Stimulated activated CD4-positive, alpha-beta T cell treated with anti-CD3 and anti-CD28 coated beads, Interleukin-1b, Interleukin-23, amount 100 ng/mL, for 24 hours (primary cell): Measurements from ENCODE around the gene ARHGAP9.
"Not testable (repeated sequence)": the region's sequence is repeated elsewhere in the genome, so short reads cannot be mapped to it uniquely, and the experiment has no call there.

Experiments used
- DNase-seq, 4 experiments: peaks; one replicate each; pipeline ENCODE4 v3.0.0-alpha.2; 2020; ENCODE audit warnings: low read depth in 4 of 4, low spot score in 1 of 4

ARHGAP9 gene

GRCh38 chr12:57439762-57440266 is 39.9 kb downstream of the ARHGAP9 start:
- no peak for DNase-seq

DNA sequence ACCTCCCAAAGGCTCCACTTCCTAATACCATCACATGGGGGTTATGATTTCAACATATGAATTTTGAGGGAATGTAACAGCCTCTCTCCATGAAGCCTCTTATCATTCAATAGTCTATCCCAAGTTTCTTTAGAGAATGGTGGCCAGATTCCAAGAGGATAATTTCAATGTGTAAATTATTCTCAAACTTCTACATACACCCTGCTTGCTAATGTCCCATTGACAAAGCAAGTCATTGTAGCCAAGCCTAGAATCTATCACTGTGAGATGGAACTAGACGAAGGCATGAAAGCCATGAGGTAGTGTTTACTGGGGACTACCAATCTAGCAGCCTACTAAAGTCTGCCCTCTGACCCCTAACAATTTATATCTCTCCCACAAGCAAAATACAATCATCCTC is 41.3 kb downstream of the ARHGAP9 start:
- DNase-seq = no peak

- no peak for DNase-seq
Observed at GRCh38 chr12:57435293-57435692, 44.4 kb downstream of the ARHGAP9 start.

DNA sequence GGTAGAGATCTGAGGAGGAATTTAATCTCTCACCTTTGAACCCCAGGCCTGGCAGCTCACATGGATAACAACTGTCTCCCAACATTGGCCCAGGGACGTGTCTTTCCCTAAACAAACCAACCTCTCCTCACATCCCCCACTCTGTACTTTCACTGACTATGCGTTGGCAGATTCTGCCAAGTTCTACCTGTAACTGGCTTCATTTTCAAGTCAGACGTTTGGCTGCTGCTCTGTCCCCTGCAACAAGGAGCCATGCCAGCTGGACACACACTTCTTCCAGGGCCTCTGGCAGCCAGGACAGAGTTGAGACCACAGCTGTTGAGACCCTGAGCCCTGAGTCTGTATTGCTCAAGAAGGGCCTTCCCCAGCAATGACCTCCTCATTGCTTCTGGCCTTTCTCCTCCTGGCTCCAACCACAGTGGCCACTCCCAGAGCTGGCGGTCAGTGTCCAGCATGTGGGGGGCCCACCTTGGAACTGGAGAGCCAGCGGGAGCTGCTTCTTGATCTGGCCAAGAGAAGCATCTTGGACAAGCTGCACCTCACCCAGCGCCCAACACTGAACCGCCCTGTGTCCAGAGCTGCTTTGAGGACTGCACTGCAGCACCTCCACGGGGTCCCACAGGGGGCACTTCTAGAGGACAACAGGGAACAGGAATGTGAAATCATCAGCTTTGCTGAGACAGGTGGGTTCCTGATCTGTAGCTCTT is 45.0 kb downstream of the ARHGAP9 start, which contains the start of gene INHBC:
Gene INHBC (plus strand): TSS at position 268 of the 707 bp plus-strand sequence. CDS start 103 bp downstream, at position 371.
- DNase-seq = no peak

- DNase-seq = no peak
Observed at GRCh38 chr12:57433370-57433769, 46.3 kb downstream of the ARHGAP9 start.

- DNase-seq = no peak
Observed at GRCh38 chr12:57431654-57432188, 47.9 kb downstream of the ARHGAP9 start.

GRCh38 chr12:57430931-57431566 is 48.6 kb downstream of the ARHGAP9 start, which contains the start of gene R3HDM2:
Gene R3HDM2, minus strand, starts transcription at chr12:57431043. Its CDS starts 120,615 bp downstream, at chr12:57310428.
- DNase-seq = peak; percentile 86 to 96 (median 91)

DNA sequence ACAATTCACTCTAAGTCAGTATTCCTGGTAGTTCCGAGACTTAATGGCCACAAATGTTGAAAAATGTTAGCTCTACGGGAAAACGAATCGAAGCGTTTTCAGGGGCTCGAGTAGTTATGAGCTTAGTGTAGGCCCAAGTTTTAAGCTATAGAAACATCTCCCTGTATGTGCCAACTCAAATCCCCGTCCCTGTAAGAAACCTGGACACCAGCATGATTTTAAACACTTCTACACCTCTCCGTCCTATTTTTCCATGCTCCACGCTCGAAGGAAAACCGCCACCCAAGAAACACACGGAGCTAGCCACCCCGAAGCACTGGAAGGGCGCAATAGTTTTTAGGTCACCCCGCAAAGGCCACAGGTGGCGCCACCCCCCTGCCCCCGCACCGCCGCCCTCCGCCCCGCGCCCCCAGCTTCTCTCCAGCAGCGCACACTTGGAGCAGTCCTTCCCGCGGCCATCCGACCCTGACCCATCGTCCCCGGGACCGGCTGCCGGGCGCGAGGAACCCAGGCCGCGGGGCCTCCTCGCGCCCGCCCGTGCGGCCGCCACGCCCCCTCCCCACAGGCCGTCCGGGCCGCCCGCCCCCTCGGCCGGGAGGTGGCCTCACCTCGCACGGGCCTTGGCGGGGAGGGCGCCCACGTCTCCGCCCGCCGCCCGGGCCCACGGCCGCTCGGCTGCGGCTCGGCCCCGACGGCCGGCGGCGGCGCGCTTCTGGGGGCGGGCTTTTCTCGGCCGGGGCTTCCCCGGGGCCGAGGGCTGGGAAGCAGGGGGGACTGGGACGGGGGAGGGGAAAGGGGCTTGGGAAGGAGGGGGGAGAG is 49.3 kb downstream of the ARHGAP9 start:
- DNase-seq = peak in 1 of 4 experiments; percentile 26

DNA sequence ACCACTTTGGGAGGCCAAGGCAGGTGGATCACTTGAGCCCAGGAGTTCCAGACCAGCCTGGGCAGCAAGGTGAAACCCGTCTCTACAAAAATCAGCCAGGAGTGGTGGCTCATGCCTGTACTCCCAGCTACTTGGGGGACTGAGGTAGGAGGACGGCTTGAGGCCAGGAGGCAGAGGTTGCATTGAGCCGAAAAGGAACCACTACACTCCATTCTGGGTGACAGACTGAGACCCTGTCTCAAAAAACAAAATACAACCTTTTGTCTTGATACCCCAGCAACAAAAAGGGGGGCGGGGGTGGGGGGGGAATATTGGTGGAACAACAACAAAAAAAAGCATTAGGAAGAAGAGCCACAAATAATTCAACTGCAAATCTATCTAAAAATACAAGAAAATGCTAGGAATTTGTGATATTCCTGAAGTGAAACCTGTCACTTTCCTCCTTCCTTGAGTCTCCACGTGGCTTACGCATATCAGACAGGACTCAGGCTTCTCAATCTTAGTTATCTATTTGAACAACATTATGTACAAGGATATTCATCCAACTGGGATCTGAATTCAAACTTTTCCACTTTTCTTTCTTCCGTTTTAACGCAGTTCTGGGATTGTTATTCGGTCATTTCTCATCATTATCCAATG is 50.1 kb downstream of the ARHGAP9 start:
- DNase-seq = no peak

- DNase-seq = no peak
Observed at GRCh38 chr12:57428965-57429364, 50.7 kb downstream of the ARHGAP9 start.

GRCh38 chr12:57426948-57427347 is 52.7 kb downstream of the ARHGAP9 start:
- DNase-seq = not testable (repeated sequence)
